Stimulated activated CD8-positive, alpha-beta memory T cell treated with anti-CD3 and anti-CD28 coated beads, Interleukin-7, amount 100 ng/mL, for 1 hour (primary cell): Measurements from ENCODE around the gene WNT7B.

Experiments used
- DNase-seq, 2 donors: peaks; one replicate each; pipeline ENCODE4 v3.0.0-alpha.2; 2020; ENCODE audit warnings: low read depth in 2 of 2

The WNT7B gene

DNA sequence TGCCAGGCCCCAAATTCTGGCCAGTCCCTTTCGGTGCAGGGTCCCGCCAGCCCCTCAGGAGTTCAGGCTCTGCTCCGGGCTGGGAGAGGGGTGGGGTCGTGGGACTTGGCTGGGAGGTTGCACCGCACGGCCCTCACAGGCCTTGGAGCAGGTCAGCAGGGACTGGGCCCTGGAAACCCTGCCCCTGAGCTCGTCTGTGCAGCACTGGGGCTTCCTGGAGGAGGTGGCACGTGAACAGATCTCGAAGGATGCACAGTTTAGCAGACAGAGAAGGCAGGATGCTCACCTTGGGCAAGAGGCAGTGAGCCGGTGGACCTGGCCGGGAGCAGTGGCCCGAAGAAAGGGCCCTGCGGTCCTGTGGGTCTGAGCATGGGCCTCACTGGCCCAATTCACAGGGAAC, 70.0 kb downstream of the WNT7B start:
- no peak for DNase-seq

DNA sequence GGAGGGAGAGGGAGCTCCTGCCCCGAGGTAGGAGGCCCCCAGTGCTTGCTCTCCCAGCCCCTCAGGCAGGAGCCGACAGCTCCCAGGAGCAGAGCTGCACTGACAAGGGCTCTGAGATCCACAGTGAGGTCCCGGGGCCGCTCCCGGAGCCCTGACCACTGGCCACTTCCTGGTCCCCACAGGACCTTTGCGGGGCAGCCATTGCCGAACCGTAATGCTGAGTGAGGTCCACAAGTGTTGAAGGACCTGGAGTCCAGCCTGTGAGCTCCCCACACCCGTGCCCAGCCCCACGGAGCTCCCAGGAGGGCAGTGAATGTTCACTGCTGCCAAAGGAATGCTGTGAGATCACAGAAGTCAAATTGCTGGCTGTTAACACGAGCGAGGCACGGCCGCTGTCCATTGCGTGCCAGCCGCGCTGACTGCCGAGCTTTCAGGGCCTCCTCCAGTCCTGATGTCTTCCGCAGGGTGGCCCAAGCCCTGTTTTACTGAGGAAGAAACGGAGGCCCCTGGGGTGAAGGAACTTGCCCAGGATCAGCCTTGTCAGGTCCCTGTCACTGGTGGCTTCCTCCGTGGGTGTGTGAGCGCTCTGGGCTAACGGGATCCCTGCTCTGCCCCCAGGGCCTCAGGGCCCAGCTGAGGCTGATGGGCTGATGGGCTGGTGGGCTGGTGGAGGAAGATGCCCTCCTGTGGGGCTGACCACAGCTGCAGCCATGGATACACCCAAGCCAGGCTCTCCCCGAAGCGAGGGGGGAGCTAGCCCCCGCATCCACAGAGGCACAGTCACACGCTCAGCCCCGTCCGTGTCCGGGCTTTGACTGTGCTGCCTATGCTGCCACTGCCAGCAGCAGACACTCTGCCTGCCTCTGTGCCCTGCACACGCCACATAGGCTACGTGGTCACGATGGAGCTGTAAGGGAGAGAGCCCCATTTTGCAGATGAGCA, 70.8 kb downstream of the WNT7B start:
- no peak for DNase-seq

DNA sequence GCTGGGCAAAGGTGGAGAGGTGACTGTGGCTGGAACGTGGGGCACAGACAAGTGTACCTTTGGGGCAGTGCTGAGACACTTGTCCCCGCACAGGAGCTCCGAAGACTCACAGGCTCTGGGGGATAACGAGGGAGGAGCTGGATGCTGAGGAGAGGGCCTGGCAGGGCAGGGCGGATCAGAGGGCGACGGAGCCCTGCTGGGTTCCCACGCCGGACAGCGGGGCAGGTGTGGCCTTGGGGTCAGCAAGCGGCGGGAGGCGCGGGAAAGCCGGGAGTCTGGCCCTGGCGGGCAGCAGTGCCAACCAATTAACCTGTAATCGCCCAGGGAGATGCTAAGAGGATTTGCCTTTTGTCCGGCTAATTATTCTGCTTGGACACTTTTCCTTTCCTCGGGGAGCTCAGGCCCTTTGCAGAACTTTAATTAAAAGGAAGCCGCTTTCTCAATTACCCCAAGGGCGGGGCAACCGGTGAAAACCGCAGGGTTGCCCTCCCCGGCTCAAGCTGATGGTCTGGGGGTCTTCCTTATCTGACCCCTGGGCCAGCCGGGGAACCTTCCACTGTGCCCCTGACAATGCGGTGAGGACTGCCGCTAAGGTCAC, 71.5 kb downstream of the WNT7B start:
- no peak for DNase-seq

DNA sequence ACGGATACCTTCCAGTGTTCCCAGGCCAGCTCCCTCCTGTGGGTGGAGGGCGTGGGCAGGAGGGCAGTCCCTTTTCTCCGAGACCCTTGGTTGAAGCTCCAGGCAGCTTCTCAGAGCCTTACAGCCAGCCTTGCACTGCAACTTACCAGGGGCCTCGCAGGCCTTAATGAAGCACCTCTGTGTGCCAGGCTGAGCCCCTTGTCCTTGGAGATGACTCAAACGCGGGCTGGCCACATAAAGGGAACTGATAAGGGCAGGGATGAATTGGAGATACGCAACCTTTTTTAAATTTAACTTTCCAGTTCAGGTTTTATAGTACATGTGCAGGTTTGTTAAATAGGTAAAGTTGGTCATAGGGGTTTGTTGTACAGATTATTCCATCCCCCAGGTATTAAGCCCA, 72.7 kb downstream of the WNT7B start:
- no peak for DNase-seq

- no peak for DNase-seq
Observed at GRCh38 chr22:45903355-45904135, 73.4 kb downstream of the WNT7B start.

DNA sequence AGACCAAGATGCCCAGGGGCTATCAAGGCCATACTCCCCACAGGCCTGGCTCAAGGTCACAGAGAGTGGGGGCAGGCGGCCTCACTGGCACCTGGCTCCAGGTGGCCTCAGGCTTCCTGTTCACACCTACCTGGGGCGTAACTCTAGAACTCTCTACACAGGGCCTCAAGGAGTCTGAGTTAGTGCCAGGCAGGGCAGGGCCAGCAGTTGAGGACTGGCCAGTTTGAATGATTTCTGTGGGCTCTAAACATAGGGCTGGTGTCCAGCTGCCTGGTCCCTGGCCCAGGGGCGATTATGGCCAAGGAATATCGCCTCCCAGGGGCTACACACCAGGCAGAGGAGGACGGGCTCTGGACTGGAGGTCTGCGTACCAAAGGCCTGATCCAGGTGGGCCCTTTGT, 79.2 kb downstream of the WNT7B start:
- no peak for DNase-seq

DNA sequence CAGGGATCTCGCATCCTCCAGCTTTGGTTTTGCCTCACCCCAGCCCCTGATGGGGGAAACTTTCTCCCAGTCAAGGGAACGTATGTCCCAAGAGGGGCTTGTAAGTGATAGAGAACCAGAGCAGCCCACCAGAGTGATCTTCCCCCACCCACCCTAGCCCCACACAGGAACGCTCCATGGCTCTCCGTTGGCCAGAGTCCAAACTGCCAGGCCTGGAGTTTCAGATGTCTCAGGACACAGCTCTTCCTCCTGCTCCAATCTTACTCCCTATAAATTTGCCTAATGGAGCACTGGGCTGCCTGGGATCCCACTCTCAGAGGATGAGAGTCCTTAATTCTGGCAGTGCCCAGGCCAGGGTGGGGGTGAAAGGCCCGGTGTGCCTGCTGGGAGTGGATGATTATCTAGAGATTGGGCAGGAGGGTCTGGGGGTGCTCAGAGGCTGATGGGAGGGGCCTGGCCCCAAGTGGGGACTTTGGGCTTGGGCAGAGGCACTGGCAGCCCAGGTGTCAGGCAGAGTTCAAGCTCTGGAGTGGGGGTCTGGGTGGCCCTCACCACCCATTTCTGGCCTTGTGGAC, 79.9 kb downstream of the WNT7B start:
- no peak for DNase-seq

DNA sequence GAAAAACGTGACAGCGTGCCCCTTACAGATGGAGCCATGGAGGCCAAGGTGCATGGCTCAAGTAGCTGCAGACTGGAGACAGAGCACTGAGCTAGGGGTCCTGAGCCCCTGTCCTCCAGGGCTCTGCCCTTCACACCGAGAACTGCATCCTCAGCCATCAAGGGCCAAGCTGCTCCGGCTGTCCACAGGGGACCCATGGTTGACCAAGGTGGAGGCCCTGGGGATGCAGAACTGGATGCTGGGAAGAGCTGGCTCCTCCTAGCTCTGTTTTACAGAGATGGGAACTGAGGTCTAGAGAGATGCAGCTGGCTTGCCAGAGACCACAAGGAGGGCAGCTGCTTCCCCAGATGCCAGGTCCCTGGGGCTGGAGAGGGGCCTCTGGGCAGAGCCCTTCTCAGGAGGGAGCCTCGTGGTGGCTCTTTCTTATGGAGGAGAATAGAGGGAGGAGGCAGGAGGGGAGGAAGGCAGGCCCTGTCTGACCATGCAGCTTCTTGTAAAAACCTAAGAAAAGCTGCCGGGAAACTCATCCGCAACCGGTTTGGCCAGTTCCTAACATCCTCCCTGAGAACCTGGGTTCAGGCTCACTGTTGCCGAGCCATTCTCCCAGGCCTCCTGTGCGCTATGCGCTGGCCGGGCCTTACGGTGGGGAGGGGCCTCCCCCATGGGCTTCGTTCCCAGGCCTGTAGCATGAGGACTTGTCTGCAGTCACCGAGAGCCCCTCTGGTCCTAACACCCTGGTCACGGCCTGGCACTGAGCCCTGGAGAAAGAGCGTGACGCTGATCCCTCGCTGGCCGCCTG, 80.6 kb downstream of the WNT7B start:
- DNase-seq: no peak

- no peak for DNase-seq
Observed at GRCh38 chr22:45895436-45896152, 81.4 kb downstream of the WNT7B start.

GRCh38 chr22:45893516-45893915, 83.4 kb downstream of the WNT7B start:
- no peak for DNase-seq

GRCh38 chr22:45892681-45893461, 84.1 kb downstream of the WNT7B start:
- DNase-seq: no peak

- DNase-seq: no peak
Observed at GRCh38 chr22:45891996-45892621, 84.9 kb downstream of the WNT7B start.

- DNase-seq: no peak
Observed at GRCh38 chr22:45891471-45891995, 85.4 kb downstream of the WNT7B start.

GRCh38 chr22:45891021-45891421, 85.9 kb downstream of the WNT7B start:
- DNase-seq: no peak

DNA sequence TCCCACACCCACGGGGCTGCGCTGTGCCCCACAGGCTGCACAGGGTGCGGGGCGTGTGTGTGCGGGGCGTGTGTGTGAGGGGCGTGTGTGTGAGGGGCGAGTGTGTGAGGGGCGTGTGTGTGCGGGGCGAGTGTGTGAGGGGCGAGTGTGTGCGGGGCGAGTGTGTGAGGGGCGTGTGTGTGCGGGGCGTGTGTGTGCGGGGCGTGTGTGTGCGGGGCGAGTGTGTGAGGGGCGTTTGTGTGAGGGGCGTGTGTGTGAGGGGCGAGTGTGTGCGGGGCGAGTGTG, 86.7 kb downstream of the WNT7B start:
- DNase-seq: no peak

DNA sequence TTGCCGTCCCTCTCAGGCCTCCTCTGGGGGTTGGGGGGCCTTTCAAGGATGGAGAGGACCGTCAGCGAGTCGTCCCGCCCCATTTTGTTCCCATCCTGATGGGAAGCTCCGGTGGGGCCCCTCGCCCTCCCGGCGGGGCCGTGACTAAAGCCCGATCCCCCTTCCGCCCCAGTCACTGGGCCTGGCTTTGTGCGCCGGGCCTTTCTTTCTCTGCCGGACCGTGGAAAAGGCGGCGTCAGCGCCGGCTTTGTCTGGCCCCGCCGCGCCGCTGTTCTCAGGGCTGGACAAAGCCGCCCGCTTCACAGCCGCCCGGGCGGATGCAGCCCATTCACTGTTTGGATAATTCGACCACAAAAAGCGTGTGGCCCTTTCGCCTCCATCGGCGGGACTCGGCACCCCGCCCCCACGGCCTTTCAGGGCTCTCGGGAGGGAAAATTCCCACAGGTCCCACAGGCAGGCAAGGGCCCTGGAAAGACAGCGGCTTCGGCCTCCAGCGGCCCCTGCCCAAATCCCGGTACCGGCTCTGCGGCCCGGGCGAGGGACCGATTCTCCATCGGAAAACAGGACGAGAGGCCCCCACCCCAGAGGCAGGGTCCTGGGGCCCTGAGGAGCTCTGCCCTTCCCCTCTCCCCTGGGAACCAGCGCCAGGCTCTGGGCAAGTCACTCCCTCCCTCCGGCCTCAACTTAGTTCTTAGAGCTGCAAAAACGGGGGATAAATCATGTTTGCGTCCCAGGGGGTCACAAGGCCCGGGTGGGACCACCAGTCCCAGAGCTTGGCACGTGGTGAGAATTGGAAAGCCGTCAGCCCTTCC, 87.2 kb downstream of the WNT7B start:
- no peak for DNase-seq

GRCh38 chr22:45889093-45889538, 87.8 kb downstream of the WNT7B start:
- no peak for DNase-seq
